ENCODE measurements around the gene SIK2.

GRCh38 chr11:111779118-111779517, 176.9 kb downstream of the SIK2 start:
- no peak for TF ChIP-seq POLR2A (IDR thresholded peaks at IDR 0.05; ENCODE audit: borderline replicate concordance, extremely low read depth, insufficient read depth, insufficient read length)
- TF ChIP-seq POLR2AphosphoS5 (IDR thresholded peaks at IDR 0.05; ENCODE audit: low read depth, low read length) = no peak
- TF ChIP-seq RAD21 (IDR thresholded peaks at IDR 0.05; ENCODE audit: low read depth) = no peak
- no peak for TF ChIP-seq YY1 (IDR thresholded peaks at IDR 0.05; ENCODE audit: extremely low read depth, insufficient replicate concordance, low read depth, low read length)
- TF ChIP-seq, protein P1, sequence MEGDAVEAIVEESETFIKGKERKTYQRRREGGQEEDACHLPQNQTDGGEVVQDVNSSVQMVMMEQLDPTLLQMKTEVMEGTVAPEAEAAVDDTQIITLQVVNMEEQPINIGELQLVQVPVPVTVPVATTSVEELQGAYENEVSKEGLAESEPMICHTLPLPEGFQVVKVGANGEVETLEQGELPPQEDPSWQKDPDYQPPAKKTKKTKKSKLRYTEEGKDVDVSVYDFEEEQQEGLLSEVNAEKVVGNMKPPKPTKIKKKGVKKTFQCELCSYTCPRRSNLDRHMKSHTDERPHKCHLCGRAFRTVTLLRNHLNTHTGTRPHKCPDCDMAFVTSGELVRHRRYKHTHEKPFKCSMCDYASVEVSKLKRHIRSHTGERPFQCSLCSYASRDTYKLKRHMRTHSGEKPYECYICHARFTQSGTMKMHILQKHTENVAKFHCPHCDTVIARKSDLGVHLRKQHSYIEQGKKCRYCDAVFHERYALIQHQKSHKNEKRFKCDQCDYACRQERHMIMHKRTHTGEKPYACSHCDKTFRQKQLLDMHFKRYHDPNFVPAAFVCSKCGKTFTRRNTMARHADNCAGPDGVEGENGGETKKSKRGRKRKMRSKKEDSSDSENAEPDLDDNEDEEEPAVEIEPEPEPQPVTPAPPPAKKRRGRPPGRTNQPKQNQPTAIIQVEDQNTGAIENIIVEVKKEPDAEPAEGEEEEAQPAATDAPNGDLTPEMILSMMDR (IDR thresholded peaks at IDR 0.05 in 2 of 3, conservative IDR thresholded peaks at IDR 0.05 in 1 of 3; ENCODE audit: borderline replicate concordance in 1 of 3, insufficient read depth in 1 of 3, low read depth in 2 of 3, low read length in 2 of 3) = no peak
- no peak for TF ChIP-seq ZNF274 (IDR thresholded peaks at IDR 0.05; ENCODE audit: low read depth, low read length)
- no peak for TF ChIP-seq SIN3A (IDR thresholded peaks at IDR 0.05; ENCODE audit: low read depth)
- no peak for TF ChIP-seq CEBPB (IDR thresholded peaks at IDR 0.05; ENCODE audit: low read depth)
- no peak for TF ChIP-seq EZH2 (IDR thresholded peaks at IDR 0.05)

Data from HCT116 (cell line).